MV-4-11 (cell line): ENCODE measurements around the gene COX6B2.

Source experiments
- DNase-seq: peaks from one replicate; lab custom pipeline; 2025; lab: John Stamatoyannopoulos, UW

The COX6B2 gene

GRCh38 chr19:55311797-55312196 lies 42.7 kb downstream of the COX6B2 start:
- no peak for DNase-seq

GRCh38 chr19:55311397-55311796 lies 43.1 kb downstream of the COX6B2 start:
- DNase-seq, result no peak

GRCh38 chr19:55310498-55310897 lies 44.0 kb downstream of the COX6B2 start:
- no peak for DNase-seq

GRCh38 chr19:55309448-55309847 lies 45.1 kb downstream of the COX6B2 start:
- no peak for DNase-seq

- no peak for DNase-seq
These were observed 46.2 kb downstream of the COX6B2 start for GRCh38 chr19:55308281-55308680.

GRCh38 chr19:55306712-55307111 lies 47.8 kb downstream of the COX6B2 start:
- peak; percentile 44 for DNase-seq

- no peak for DNase-seq
These were observed 48.4 kb downstream of the COX6B2 start for GRCh38 chr19:55305983-55306562.

GRCh38 chr19:55305491-55305890 lies 49.0 kb downstream of the COX6B2 start:
- DNase-seq, result peak; percentile 52

- no peak for DNase-seq
These were observed 49.5 kb downstream of the COX6B2 start for GRCh38 chr19:55304980-55305379.

- DNase-seq, result peak; percentile 51
These were observed 50.1 kb downstream of the COX6B2 start for GRCh38 chr19:55304279-55304978.

- DNase-seq, result no peak
These were observed 51.0 kb downstream of the COX6B2 start for GRCh38 chr19:55303477-55303876.

- DNase-seq, result no peak
These were observed 52.2 kb downstream of the COX6B2 start for GRCh38 chr19:55302318-55302703.

GRCh38 chr19:55301459-55302317 lies 52.8 kb downstream of the COX6B2 start:
- peak; percentile 81 for DNase-seq

- no peak for DNase-seq
These were observed 53.5 kb downstream of the COX6B2 start for GRCh38 chr19:55300886-55301458.

- no peak for DNase-seq
These were observed 54.5 kb downstream of the COX6B2 start for GRCh38 chr19:55299991-55300390.
